Peyer's patch (tissue), 4 donors: ENCODE results near the gene NOL4L. TPM values are rescaled to one million over a fixed set of nuclear protein-coding genes. Genes with fewer than 3 reads are reported as not detected.

Experiments used
- DNase-seq, 3 donors: peaks; one replicate each; pipeline ENCODE4 v3.0.0-alpha.2; 2017 to 2019
- H3K27ac ChIP-seq, 4 donors: fragments of 200-600 bp; sonication (generic); one replicate each; pipeline ENCODE4 v1.5.1; 2016 to 2019
- H3K27me3 ChIP-seq, 2 donors: fragments of 200-600 bp; sonication (generic); one replicate each; pipeline ENCODE4 v1.5.1; 2019
- H3K36me3 ChIP-seq, 3 donors: fragments of 200-600 bp; sonication (generic); one replicate each; pipeline ENCODE4 v1.5.1; 2016 to 2019
- H3K4me1 ChIP-seq, 4 donors: fragments of 200-600 bp; sonication (generic); one replicate each; pipeline ENCODE4 v1.5.1; 2016 to 2019
- H3K4me3 ChIP-seq, 4 donors: fragments of 200-600 bp; sonication (generic); 1 replicate in 3 of 4; 2 replicates in 1 of 4; pipeline ENCODE4 v1.5.1; 2016 to 2019; ENCODE audit warnings: mild to moderate bottlenecking in 1 of 4
- H3K9me3 ChIP-seq, 4 donors: fragments of 200-600 bp; sonication (generic); one replicate each; pipeline ENCODE4 v1.5.1; 2016 to 2019; ENCODE audit warnings: mild to moderate bottlenecking in 1 of 4
- POLR2A ChIP-seq, 2 donors: fragments of 450-650 bp; IDR thresholded peaks; one replicate each; pipeline ENCODE4 v1.5.1; 2017; ENCODE audit warnings: antibody characterized with exemption in 2 of 2, mild to moderate bottlenecking in 2 of 2, moderate library complexity in 2 of 2
- total RNA-seq, 4 donors: library from RNA; depleted of rRNA; stranded (reverse); fragments of >200 nt; gene quantifications; one replicate each; pipeline ENCODE4 v1.1.0, GENCODE V29; 2016
- TF ChIP-seq, protein P1 (sequence below), 6 experiments: fragments of 450-650 bp in 4 of 6; fragments of 200-600 bp in 2 of 6; sonication (generic) in 1 of 6; IDR thresholded peaks; one replicate each; pipeline ENCODE4 v1.5.1; 2017 to 2019; ENCODE audit warnings: antibody characterized with exemption in 6 of 6, mild to moderate bottlenecking in 3 of 6, moderate library complexity in 1 of 6

Gene NOL4L
- total RNA-seq, 4 donors from 2014 or later = 44.6 to 134 (median 109) TPM

DNA sequence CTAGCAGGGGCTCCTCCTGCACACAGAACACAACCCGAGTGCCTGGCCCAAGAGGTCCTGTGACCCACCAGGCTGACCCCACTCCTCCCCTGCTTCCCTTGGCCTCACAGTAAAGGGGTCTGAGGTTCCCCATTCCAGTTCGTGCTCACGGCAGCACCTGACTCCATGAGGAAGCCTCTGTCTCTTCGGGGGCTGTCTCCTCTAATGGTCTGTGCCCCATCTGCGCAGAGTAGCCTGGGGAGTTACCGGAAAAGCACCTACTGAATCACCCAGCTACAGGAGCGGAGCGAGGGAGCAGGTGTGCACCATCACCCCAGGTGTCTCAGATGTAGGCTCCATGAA, 133.8 kb downstream of the NOL4L start:
- Histone ChIP-seq H3K27me3 (no peaks in the 10 kb centered on the region), H3K4me1 (peaks cover 0 to 11% (median 0%) of the 10 kb centered on the region in 4 donors), H3K36me3 (peaks cover 0 to 95% (median 0%) of the 10 kb centered on the region in 3 donors), H3K27ac (no peak overlapping the region), H3K4me3 (no peak overlapping the region), H3K9me3 (no peaks in the 10 kb centered on the region)
- no peak for TF ChIP-seq POLR2A (IDR thresholded peaks at IDR 0.05)
- TF ChIP-seq, protein P1, sequence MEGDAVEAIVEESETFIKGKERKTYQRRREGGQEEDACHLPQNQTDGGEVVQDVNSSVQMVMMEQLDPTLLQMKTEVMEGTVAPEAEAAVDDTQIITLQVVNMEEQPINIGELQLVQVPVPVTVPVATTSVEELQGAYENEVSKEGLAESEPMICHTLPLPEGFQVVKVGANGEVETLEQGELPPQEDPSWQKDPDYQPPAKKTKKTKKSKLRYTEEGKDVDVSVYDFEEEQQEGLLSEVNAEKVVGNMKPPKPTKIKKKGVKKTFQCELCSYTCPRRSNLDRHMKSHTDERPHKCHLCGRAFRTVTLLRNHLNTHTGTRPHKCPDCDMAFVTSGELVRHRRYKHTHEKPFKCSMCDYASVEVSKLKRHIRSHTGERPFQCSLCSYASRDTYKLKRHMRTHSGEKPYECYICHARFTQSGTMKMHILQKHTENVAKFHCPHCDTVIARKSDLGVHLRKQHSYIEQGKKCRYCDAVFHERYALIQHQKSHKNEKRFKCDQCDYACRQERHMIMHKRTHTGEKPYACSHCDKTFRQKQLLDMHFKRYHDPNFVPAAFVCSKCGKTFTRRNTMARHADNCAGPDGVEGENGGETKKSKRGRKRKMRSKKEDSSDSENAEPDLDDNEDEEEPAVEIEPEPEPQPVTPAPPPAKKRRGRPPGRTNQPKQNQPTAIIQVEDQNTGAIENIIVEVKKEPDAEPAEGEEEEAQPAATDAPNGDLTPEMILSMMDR (IDR thresholded peaks at IDR 0.05) = no peak
- DNase-seq = no peak

DNA sequence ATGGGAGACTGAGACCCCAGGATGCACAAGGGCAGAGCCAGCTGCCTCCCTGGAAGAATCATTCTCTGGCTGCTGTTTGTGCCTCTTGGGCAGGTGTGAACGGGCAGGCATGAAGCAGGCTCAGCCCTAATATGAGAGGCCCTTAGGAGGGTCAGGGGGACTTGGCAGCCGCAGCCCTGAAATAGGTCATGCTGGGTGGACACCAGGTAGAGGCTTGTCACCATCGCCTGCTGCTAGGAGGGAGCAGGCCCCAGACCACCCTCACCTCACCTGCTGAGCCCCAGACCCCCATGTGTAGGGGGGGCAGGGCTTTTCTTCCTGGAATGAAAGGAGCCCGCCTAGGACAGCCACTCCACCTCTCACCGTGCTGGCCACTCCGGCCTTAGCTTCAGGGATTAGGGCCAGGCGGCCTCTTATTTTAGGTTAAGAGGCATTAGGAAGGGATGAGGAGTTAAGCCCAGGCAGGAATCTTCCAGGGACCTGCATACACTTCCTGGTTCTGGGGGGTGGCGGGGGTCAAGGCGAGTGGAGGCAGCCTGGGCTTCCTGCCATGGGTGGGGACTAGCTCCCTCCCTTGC, 134.6 kb downstream of the NOL4L start:
- DNase-seq = no peak
- TF ChIP-seq POLR2A (IDR thresholded peaks at IDR 0.05) = no peak
- TF ChIP-seq, protein P1 (IDR thresholded peaks at IDR 0.05) = no peak
- Histone ChIP-seq H3K9me3 (no peaks in the 10 kb centered on the region), H3K4me3 (no peak overlapping the region), H3K36me3 (peaks cover 0 to 97% (median 0%) of the 10 kb centered on the region in 3 donors), H3K4me1 (peaks cover 0 to 11% (median 0%) of the 10 kb centered on the region in 4 donors), H3K27me3 (no peaks in the 10 kb centered on the region), H3K27ac (no peak overlapping the region)

DNA sequence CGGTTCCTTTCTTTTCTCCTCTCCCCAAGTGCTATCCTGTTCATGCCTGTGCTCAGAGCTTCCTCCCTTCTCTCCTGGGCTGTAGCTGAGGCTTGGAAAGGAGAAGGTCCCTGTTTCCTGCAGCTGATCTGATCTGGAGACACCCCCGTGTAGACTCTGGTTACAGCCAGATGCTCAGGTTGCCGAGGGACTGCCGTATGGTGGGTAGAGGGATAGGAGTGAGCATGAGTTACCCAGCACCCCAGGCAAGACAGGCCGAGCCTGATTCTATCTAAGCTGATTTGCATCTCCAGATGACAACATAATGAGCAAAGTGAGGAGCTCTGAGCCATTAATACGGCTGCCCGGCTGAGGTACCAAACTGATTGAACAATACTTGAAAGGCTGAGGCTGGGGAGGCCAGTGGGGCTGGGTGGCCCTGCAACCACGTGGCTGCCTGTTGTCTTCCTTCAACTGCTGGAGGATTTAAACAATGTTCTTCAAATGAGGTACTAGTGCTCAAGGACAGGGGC, 135.2 kb downstream of the NOL4L start:
- no peak overlapping the region for H3K27ac ChIP-seq
- no peaks in the 10 kb centered on the region for H3K27me3 ChIP-seq
- DNase-seq = no peak
- no peak overlapping the region for H3K4me3 ChIP-seq
- no peaks in the 10 kb centered on the region for H3K9me3 ChIP-seq
- TF ChIP-seq, protein P1 (IDR thresholded peaks at IDR 0.05) = no peak
- no peak for TF ChIP-seq POLR2A (IDR thresholded peaks at IDR 0.05)
- peaks cover 0 to 11% (median 0%) of the 10 kb centered on the region in 4 donors for H3K4me1 ChIP-seq
- H3K36me3 ChIP-seq = peaks cover 0 to 97% (median 0%) of the 10 kb centered on the region in 3 donors

DNA sequence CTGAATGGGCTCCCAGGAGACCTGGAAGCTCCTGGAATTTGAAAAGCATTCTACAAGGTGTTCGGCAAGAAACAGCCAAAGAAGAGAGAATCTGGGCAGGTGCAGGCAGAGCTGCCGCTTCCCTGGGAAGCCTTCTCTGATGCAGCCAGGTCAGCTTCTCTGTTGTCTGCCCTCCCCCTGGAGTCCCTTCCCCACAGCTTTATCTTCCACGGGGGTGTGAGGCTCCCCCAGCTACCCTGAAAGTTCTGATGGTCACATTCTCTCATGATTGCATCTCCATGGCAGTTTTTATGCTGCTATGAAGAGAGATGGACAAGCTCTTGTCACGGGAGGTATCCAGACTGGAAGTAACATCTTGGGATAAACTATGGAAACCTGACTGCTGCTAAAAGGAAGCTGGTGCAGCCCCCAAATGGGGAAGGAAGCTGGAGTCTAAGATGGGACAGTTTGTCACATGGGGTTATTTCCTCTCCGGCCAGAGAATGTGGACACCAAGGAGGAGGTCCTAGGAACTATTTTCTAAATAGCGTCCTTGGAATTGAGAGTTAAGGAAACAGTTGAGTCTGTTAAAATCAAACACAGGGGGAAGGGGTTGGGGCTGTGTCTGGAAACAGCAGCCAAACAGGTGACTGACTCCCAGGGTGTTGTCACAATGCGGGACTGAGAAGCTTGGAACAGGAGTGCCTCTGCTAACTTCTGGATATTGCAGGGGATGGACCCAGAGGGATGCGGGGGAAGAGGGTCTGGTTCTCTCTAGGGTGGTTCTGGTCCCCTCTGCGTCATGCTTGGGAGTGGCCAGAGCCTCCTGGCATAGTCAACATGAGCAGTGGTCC, 135.9 kb downstream of the NOL4L start:
- Histone ChIP-seq H3K4me1 (peaks cover 0 to 11% (median 0%) of the 10 kb centered on the region in 4 donors), H3K27ac (no peak overlapping the region), H3K27me3 (no peaks in the 10 kb centered on the region), H3K4me3 (no peak overlapping the region), H3K36me3 (peaks cover 0 to 98% (median 0%) of the 10 kb centered on the region in 3 donors), H3K9me3 (no peaks in the 10 kb centered on the region)
- no peak for TF ChIP-seq POLR2A (IDR thresholded peaks at IDR 0.05)
- TF ChIP-seq, protein P1 (IDR thresholded peaks at IDR 0.05) = no peak
- DNase-seq = peak in 1 of 3 donors; percentile 36

DNA sequence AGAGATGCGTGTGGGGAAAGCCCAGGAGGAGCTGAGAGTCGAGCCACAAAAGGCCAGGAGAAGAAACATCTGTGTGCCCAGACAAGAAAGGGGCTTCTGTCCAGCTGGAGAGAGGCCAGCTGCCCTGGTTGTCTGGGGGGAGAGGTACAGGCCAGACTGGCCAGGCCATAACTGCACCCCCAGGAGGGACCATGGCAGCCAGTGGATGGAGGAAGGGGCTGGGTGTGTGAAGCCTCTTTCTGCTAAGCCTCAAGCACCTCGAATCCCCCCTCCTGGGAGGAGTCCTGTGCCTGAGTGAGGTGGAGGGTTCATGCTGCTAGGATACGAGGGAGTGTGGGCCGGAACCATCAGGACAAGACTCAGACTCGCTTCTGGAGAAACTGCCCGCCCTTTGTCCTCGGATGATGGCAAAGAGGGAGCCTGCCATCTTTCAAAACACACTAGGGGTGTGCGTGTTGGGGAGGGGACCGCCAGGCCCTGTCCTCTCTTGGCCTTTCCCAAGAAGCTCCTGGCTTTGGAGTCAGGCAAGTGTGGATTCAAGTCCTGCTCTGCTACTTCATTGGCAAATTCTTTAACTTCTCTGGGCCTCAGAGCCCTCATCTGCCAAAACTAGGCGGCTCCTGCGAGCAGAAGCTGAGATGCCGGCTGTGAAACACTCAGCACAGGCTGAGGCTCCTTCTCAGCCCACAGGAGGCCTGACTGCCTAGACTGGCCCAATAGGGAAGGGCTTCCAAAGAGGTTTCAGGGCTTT, 136.7 kb downstream of the NOL4L start:
- DNase-seq = peak in 1 of 3 donors; percentile 46
- Histone ChIP-seq H3K27me3 (no peaks in the 10 kb centered on the region), H3K4me1 (peaks cover 0 to 11% (median 0%) of the 10 kb centered on the region in 4 donors), H3K9me3 (no peaks in the 10 kb centered on the region), H3K36me3 (peaks cover 0 to 98% (median 0%) of the 10 kb centered on the region in 3 donors), H3K27ac (peak overlapping the region in 2 of 4 donors; percentile 9), H3K4me3 (no peak overlapping the region)
- TF ChIP-seq, protein P1 (IDR thresholded peaks at IDR 0.05) = no peak
- no peak for TF ChIP-seq POLR2A (IDR thresholded peaks at IDR 0.05)
